Measurements from ENCODE around the gene CORT. TPM values are rescaled to one million over a fixed set of nuclear protein-coding genes. Genes with fewer than 3 reads are reported as not detected.

The CORT gene
- total RNA-seq, 1 experiment from 2014 or later = 0.66 TPM

DNA sequence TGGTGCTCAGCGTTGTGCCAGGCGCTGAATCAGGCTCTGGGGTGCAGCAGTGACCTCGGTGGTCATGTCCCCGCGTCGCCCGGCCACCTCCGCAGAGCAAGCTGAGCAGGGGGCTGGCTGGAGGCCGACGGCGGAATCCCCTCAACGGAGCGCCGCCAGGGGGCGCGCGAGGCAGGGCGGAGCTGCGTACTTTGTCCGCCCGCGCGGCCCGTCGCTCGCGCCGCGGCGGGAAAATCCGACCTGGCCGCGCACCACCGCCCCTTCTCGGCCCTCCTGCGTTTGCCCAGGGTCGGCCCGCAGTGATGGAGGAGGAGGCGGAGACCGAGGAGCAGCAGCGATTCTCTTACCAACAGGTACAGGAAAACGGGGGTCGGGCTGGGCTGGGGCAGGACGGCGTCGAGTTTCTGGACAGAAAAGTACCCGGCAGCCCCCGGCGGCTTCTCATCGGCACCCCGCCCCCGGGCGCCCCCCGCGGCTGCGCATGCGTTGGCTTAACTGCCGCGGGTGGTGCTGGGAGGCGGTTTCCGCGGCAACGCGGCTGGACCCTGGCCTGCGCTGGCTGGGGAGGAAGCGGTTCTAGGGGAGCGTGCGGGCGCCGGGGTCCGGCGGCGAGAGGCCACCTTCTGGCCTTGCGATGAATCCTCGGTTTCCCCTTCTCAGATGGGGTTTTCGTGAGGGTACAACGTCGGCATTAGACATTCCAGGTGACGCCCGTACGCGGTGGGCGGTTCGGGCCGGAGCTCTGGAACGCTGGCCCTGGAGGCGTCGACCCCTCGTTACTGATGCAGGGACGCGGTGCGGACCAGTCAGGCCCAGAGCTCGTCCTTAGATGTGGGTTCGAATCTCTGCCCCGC lies 19.4 kb upstream of the CORT start, which contains the start of gene CENPS (continued):
- TF ChIP-seq, protein P1, sequence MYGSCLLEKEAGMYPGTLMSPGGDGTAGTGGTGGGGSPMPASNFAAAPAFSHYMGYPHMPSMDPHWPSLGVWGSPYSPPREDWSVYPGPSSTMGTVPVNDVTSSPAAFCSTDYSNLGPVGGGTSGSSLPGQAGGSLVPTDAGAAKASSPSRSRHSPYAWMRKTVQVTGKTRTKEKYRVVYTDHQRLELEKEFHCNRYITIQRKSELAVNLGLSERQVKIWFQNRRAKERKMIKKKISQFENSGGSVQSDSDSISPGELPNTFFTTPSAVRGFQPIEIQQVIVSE (CRISPR knock-in tag; IDR thresholded peaks at IDR 0.05; ENCODE audit: borderline replicate concordance) = no peak
- TF ChIP-seq RORB (CRISPR knock-in tag; IDR thresholded peaks at IDR 0.05) (no peak), JUN (CRISPR knock-in tag; IDR thresholded peaks at IDR 0.05) (0 out of 2 replicates have a peak, but pooled peaks have one; percentile 45), ZNF423 (CRISPR knock-in tag; IDR thresholded peaks at IDR 0.05) (no peak), ZNF396 (CRISPR knock-in tag; IDR thresholded peaks at IDR 0.05; ENCODE audit: borderline replicate concordance) (no peak), GTF2I (CRISPR knock-in tag; conservative IDR thresholded peaks at IDR 0.05) (no peak), TP53 (CRISPR knock-in tag; IDR thresholded peaks at IDR 0.05) (no peak), IRF2 (CRISPR knock-in tag; IDR thresholded peaks at IDR 0.05; ENCODE audit: borderline replicate concordance, low read depth) (0 out of 2 replicates have a peak, but pooled peaks have one; percentile 15), NR3C1 (CRISPR knock-in tag; conservative IDR thresholded peaks at IDR 0.05; ENCODE audit: low read depth) (no peak), NFE2L1 (CRISPR knock-in tag; IDR thresholded peaks at IDR 0.05) (peak; percentile 84; the same call in 1 of the 2 replicates), NR2C2 (CRISPR knock-in tag; IDR thresholded peaks at IDR 0.05) (no peak), KAT7 (CRISPR knock-in tag; IDR thresholded peaks at IDR 0.05; ENCODE audit: borderline replicate concordance) (peak; percentile 39; the same call in 1 of the 2 replicates), OVOL2 (CRISPR knock-in tag; IDR thresholded peaks at IDR 0.05; ENCODE audit: borderline replicate concordance) (no peak), ZNF138 (CRISPR knock-in tag; conservative IDR thresholded peaks at IDR 0.05) (no peak), MYBL2 (CRISPR knock-in tag; IDR thresholded peaks at IDR 0.05) (peak; percentile 91), EMX1 (CRISPR knock-in tag; IDR thresholded peaks at IDR 0.05) (no peak), TEAD1 (CRISPR knock-in tag; IDR thresholded peaks at IDR 0.05) (no peak; the same call in none of the 2 replicates), CBFB (CRISPR knock-in tag; IDR thresholded peaks at IDR 0.05; ENCODE audit: low read depth) (no peak), ZNF317 (CRISPR knock-in tag; IDR thresholded peaks at IDR 0.05; ENCODE audit: borderline replicate concordance, low read depth) (no peak)
- TF ChIP-seq, protein P2, sequence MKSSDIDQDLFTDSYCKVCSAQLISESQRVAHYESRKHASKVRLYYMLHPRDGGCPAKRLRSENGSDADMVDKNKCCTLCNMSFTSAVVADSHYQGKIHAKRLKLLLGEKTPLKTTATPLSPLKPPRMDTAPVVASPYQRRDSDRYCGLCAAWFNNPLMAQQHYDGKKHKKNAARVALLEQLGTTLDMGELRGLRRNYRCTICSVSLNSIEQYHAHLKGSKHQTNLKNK (CRISPR knock-in tag; IDR thresholded peaks at IDR 0.05) = no peak
- TF ChIP-seq, protein P3, sequence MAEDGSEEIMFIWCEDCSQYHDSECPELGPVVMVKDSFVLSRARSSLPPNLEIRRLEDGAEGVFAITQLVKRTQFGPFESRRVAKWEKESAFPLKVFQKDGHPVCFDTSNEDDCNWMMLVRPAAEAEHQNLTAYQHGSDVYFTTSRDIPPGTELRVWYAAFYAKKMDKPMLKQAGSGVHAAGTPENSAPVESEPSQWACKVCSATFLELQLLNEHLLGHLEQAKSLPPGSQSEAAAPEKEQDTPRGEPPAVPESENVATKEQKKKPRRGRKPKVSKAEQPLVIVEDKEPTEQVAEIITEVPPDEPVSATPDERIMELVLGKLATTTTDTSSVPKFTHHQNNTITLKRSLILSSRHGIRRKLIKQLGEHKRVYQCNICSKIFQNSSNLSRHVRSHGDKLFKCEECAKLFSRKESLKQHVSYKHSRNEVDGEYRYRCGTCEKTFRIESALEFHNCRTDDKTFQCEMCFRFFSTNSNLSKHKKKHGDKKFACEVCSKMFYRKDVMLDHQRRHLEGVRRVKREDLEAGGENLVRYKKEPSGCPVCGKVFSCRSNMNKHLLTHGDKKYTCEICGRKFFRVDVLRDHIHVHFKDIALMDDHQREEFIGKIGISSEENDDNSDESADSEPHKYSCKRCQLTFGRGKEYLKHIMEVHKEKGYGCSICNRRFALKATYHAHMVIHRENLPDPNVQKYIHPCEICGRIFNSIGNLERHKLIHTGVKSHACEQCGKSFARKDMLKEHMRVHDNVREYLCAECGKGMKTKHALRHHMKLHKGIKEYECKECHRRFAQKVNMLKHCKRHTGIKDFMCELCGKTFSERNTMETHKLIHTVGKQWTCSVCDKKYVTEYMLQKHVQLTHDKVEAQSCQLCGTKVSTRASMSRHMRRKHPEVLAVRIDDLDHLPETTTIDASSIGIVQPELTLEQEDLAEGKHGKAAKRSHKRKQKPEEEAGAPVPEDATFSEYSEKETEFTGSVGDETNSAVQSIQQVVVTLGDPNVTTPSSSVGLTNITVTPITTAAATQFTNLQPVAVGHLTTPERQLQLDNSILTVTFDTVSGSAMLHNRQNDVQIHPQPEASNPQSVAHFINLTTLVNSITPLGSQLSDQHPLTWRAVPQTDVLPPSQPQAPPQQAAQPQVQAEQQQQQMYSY (CRISPR knock-in tag; IDR thresholded peaks at IDR 0.05) = no peak
- TF ChIP-seq, protein P4, sequence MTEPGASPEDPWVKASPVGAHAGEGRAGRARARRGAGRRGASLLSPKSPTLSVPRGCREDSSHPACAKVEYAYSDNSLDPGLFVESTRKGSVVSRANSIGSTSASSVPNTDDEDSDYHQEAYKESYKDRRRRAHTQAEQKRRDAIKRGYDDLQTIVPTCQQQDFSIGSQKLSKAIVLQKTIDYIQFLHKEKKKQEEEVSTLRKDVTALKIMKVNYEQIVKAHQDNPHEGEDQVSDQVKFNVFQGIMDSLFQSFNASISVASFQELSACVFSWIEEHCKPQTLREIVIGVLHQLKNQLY (CRISPR knock-in tag; IDR thresholded peaks at IDR 0.05) = no peak
- TF ChIP-seq, protein P5, sequence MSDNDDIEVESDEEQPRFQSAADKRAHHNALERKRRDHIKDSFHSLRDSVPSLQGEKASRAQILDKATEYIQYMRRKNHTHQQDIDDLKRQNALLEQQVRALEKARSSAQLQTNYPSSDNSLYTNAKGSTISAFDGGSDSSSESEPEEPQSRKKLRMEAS (CRISPR knock-in tag; IDR thresholded peaks at IDR 0.05) = peak; percentile 97
- TF ChIP-seq, protein P6, sequence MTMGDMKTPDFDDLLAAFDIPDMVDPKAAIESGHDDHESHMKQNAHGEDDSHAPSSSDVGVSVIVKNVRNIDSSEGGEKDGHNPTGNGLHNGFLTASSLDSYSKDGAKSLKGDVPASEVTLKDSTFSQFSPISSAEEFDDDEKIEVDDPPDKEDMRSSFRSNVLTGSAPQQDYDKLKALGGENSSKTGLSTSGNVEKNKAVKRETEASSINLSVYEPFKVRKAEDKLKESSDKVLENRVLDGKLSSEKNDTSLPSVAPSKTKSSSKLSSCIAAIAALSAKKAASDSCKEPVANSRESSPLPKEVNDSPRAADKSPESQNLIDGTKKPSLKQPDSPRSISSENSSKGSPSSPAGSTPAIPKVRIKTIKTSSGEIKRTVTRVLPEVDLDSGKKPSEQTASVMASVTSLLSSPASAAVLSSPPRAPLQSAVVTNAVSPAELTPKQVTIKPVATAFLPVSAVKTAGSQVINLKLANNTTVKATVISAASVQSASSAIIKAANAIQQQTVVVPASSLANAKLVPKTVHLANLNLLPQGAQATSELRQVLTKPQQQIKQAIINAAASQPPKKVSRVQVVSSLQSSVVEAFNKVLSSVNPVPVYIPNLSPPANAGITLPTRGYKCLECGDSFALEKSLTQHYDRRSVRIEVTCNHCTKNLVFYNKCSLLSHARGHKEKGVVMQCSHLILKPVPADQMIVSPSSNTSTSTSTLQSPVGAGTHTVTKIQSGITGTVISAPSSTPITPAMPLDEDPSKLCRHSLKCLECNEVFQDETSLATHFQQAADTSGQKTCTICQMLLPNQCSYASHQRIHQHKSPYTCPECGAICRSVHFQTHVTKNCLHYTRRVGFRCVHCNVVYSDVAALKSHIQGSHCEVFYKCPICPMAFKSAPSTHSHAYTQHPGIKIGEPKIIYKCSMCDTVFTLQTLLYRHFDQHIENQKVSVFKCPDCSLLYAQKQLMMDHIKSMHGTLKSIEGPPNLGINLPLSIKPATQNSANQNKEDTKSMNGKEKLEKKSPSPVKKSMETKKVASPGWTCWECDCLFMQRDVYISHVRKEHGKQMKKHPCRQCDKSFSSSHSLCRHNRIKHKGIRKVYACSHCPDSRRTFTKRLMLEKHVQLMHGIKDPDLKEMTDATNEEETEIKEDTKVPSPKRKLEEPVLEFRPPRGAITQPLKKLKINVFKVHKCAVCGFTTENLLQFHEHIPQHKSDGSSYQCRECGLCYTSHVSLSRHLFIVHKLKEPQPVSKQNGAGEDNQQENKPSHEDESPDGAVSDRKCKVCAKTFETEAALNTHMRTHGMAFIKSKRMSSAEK (CRISPR knock-in tag; IDR thresholded peaks at IDR 0.05; ENCODE audit: borderline replicate concordance) = no peak
- TF ChIP-seq, protein P7, sequence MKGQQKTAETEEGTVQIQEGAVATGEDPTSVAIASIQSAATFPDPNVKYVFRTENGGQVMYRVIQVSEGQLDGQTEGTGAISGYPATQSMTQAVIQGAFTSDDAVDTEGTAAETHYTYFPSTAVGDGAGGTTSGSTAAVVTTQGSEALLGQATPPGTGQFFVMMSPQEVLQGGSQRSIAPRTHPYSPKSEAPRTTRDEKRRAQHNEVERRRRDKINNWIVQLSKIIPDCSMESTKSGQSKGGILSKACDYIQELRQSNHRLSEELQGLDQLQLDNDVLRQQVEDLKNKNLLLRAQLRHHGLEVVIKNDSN (CRISPR knock-in tag; IDR thresholded peaks at IDR 0.05) = no peak
- TF ChIP-seq, protein P8, sequence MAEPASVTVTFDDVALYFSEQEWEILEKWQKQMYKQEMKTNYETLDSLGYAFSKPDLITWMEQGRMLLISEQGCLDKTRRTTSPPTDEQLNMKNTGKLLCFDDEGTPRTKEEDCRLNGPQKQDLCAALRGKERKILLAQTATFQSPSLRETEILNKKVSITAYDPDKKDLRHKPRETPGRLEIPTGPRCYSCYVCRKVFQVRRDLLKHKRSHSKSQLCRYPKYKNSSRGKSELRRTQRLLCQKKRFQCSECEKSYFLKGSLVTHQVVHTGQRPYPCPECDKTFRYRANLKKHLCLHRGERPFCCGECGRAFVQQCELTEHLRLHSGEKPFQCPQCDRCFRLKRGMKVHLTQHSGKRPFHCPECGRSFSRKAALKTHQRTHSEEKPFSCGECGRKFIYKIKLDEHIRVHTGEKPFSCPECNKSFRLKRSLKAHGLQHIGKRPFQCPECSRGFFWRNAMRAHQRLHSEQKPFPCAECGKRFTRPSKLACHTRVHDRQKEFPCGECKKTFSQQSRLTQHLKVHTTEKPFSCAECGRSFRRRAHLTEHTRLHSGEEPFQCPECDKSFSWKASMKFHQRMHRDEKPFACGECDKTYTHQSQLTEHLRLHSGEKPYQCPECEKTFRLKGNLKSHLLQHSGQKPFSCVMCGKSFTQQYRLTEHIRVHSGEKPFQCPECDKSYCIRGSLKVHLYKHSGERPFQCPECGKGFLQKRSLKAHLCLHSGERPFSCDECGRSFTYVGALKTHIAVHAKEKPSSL (CRISPR knock-in tag; conservative IDR thresholded peaks at IDR 0.05) = no peak

Data from WTC11 (cell line).